GM19468 (cell line): ENCODE measurements around the gene XPO6.
"Not testable (repeated sequence)": the region's sequence is repeated elsewhere in the genome, so short reads cannot be mapped to it uniquely, and the experiment has no call there.

Experiments
- ATAC-seq: cut with Tn5 transposase; IDR thresholded peaks from one replicate; pipeline ENCODE4 v1.9.1; 2021; ENCODE audit warnings: mild to moderate bottlenecking, moderate library complexity, moderate number of reproducible peaks; ENCODE audit not compliant: unreplicated experiment; ENCODE audit errors: extremely low read depth

The XPO6 gene

DNA sequence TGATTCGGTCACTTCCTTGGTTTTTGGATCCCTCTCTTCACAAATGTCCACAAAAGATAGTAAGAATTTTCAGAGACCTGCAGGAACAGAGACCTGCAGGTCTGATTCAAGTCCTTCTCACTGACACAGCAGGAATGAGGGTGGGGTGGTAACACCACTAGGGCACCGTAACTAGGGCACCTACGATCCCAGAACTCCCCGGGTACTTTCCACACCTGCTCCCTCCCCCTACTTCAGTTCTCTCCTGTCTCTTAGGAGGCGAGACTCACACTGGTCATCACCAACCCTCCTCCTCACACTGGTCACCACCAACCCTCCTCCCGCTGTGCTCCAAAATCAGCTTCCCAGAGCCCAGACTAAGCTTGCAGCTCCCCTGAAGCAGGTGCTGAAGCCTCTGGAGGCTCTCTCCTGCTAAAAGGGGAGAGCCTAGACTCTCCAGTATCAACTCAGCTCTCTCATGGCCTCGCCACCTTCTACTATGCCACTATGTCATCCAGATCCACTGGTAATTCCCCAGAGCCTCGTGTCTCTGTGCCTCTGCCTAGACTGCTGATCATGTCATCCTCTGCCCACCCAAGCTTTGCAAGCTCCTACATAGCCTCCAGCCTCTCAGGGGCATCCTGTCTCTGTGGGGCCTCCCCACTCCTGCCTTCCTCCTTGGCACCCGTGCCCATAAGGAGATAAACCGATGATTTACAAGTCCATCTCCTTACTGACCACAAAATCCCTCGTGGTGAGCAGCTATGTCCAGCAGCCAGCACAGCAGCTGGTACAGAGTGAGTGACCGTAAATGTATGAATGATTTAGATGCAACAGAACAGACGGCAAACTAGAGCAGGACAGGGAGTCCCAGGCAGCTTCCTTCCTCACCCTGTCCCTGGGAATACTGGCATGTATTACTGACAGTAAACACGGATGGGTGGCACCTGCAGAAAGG is 84.8 kb downstream of the XPO6 start:
- ATAC-seq = no peak

DNA sequence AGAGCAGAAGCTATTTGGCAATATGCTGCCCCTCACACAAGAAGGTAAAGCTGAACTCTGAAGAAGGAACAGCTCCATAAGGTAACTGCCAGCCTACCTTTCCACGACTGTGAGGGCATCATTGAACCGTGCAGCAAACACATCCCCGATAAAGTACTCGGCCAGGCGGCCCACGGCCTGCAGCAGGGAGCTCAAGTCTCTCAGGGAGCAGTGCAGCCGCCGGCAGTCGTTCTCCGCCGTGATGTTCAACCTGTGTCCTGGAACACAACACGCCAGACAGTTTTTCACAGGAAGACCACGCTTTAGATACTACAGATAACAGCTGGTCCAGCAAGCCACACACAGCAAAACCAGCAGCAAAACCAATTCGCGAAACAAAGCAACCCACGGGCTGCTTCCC is 86.2 kb downstream of the XPO6 start:
- no peak for ATAC-seq

DNA sequence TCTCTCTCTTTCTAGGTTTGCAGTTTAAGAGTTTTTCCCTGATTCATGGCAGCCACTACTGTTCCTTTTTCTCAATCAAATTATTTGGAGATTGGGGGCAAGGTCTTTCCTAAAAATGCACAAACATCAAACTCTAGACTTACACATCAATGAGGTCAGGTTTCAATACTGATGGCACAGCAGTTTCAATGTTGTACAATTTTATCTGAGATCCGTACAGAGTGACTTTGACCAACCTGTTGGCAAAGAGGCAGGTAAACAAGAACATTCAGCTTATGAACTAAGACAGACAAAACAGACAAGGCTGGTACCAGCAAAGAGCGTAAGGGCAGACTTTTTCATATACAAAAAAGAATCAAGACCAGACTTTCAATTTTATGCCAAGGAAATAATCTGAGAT is 90.2 kb downstream of the XPO6 start:
- no peak for ATAC-seq

DNA sequence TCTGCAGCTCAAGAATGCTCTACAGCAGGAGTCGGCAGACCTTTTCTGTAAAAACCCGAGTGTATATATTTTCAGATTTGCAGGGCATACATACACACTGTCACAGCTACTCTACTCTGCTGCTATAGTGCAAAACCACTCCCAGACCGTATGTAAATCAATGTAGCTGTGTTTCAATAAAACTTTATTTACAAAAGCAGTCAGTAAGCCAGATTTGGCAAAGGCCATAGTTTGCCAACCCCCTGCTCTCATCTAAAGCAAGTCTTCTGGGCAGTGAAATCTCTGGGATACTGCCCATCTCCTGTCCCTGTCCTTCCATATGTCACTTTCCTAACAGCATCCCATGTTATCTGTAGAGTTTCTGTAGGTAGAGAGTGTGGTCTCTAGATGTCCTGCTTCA is 91.0 kb downstream of the XPO6 start:
- ATAC-seq = no peak

DNA sequence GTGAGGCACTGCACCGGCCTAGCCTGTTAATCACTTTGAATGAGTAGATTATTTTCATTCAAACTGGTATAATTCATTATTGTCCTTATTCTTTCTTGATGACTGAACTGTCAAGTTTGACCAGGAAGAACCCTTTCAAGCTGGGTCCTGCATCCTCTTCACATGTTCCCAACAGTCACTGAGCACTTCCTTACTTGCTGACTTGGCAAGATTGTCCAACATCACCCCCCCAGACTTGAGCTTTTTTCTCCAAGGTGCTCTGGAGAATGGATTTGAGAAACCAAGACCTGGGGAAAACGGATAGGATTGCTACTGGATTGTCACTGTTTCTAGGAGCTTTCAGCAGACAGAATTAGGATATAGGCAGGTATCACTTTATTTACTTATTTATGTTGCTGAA is 93.1 kb downstream of the XPO6 start:
- ATAC-seq = no peak

DNA sequence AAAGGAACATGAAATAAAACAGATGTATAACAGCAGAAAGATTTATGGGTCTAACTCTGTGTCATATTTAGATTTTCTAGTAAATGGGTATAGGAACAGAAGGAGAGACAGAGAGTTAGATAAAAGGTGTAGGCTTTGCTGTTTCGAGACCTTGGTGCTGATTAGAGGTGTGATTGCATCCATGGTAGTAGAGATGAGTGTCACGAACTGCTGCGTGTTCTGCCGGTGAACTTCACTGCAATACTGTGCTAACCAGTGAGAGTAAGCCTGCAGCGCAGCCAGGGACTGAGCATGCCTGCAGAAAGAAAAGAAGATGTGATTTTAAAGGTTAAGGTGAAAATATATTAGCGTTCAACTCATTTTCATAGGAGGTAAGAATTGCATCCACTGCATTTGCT is 94.6 kb downstream of the XPO6 start:
- ATAC-seq = no peak

DNA sequence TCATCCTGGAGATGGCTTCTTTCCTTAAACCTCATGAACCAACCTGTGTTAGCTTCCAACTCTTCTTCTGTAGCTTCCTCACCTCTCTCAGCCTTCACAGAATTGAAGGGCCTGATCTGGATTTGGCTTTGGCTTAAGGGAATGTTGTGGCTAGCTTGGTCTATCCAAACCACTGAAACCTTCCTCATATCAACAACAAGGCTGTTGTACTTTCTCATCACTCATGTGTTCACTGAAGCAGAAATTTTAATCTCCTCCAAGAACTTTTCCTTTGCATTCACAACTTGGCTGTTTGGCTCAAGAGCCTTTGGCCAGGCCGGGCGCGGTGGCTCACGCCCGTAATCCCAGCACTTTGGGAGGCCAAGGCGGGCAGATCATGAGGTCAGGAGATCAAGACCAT is 95.9 kb downstream of the XPO6 start:
- not testable (repeated sequence) for ATAC-seq

DNA sequence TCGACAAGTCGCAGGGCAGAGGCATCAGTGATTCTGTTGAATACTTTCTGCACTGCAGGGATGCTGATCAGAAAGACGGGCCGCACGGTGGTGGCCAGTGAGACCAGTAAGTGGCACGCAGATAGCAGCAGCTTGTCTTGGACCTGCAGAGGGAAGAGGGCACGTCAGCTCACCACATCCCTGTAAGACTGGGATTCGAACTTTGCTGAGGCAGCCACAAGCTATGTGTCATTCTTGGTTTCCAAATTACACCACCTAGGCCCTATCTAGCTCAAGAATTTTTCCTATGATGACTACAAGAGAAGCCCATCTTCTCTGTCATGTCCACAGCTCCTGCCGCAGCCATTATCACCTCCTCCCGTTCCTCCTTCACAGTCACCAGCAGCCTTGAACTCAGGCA is 98.9 kb downstream of the XPO6 start:
- no peak for ATAC-seq

DNA sequence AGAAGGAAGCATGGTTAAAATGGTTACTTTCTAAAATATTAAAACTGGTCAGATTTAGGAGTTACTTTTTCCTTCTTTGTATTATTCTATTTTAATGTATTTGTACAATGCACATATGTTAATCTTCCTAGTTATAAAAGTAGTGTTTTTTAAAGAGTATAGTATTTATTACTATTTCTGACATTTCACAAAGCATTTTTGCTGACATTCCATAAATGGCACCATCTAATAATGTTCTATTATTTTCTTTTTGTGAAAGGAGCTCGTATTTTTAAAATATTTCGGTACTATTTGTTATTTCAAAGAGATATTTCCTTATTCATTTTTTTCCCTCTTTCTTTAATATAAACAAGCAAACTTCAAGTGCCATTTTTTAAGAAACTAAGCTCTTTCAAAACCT is 100.8 kb downstream of the XPO6 start:
- no peak for ATAC-seq

DNA sequence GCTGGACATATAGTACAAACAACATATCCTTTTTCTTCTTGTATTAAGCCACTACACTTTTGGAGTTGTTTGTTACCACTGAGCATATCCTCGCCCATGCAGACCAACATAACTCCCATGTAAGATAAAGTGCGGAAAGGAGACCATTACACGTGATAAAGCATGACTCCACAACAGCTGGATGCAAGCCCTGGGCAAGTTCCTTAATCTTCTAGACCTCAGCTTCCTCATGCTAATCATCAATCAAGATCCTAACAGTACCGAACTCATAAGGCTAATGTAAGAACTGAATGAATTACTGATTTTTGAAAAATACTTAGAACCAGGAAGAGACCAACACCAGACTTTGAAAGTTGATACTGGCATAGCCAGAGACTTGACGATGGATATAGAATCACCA is 101.3 kb downstream of the XPO6 start:
- ATAC-seq = no peak

DNA sequence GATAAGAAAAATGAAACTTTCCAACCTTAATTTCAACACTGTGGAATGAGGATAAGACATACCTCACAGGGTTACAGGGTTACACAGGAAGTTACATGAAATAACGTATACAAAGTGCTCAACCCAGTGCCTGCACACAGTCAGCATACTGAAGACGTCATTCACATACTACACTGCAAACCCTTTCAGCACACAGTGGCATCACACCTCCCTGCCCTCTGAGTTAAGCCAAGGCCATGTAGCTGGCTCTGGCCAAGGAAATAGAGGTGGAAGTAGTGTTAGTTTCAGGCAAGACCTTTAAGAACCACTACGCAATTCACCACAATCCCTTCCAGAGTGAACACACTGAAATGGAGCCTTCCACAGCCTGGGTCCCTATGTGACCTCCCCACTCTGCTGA is 101.7 kb downstream of the XPO6 start:
- ATAC-seq = no peak

DNA sequence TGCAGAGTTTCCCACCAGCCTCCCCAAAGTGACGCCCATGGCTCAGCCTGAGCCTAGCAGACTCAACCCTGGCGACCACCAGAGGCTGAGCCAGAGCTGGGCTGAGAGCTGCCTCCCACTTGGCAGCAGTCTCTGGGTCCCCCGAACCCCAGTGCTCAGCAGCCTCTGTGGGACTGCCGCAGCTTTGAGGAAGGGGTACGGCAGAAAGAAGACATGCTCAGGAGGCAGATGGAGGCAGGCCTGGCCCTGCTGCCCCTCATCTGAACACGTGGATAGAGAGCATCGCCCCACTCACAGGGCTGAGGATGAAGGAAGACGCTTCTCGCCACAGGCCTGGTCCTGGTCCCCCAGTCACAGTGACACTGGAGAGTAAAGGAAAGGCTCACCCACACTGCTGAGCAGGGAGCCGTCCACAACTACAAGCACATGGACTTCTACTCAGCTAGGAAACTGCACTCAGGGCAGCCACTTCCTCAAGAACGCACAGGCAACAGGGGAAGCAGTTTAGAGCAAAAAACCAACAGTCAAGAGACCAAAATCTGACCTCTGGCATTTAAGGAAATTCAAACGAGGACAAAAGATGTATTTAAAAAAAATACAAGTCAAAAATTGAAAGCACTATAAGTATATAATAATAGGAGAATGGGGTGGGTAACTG is 103.0 kb downstream of the XPO6 start:
- ATAC-seq = no peak

DNA sequence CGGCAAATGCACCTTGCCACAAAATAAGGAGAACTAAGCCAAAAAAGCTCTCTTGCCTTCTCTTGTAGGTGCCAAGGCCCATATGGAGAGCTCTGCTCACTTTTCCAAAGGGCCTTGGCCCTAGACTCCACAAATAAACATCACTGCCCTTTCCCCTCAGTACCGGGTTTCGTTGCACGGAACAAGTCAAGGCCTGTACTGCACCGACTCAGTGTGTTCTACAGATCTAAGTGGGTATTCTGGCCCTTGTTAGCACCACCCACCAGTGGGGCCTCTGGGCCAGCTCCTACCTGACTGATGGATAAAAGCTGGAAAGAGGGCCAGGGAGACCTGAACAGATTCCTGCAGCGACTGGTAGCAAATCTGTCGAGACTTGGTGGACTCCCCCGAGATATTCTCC is 104.5 kb downstream of the XPO6 start:
- no peak for ATAC-seq

DNA sequence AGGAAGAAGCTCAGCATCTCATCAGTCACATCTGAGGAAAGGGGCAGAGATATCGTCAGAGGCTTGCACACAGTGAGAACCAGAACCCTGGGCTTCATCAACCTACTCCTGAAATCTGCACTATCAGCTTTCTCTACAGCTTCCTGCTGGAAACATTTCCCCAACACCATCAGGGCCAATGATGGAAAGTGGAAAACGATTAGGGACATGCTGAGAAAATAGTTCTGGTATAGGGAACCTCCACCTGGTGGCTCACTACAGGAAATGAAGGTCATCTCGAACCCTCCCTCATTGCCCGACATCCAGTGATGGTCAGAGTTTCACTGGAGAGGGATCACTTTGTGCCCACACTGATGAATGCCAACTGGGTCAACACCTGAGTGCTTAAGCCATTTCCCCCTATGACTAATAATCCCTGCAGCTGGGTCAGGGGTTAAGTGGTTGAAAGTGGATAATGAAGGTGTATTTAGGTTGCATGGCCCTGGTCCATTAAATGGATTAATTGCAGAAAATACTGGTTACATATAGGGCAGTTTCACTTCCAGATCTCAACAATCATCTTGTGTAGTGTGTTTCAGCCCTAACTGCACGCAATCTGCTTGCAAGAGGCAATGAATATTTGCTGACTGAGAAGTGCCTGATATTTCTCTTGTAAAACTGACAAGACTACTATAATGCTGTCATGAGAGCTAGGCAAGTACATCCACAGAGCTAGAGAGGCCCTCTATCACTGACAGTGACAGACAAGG is 105.1 kb downstream of the XPO6 start:
- no peak for ATAC-seq

DNA sequence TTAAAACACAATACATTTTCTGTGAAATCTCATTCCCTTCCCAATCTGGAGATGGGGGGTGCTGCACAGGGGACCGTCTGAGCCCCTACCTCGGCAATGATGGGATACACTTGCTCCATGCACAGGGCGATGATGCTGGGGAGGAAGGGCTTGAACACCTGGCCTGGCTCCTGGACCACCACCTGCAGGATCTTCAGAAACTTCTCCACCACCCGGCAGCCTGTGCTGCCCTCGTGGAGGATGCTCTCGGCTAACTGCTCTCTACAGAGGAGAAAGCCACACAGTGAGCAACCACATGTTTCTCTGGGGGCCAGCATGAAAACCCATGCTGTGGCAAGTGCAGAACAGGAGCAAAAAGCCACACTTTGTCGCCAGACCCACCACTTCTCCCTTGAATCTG is 105.8 kb downstream of the XPO6 start:
- no peak for ATAC-seq

DNA sequence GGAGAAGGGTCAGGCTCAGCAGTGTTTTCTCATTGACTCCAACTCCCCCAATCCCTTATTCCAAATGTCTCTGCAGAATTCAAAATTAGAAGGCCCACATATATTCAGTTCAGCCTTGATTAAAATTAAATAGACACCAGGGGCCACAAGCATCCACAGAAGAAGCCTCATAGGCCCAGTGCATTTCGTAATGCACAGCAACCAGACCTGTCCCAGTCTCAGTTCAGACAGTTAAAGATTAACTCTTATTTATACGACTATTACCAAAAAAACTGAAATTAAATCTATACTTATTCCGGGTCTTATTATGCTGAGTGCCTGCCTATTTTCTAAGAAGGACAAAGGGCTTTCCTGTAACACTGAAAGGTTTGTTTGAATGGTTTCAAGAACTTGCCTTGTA is 106.5 kb downstream of the XPO6 start:
- ATAC-seq = no peak

DNA sequence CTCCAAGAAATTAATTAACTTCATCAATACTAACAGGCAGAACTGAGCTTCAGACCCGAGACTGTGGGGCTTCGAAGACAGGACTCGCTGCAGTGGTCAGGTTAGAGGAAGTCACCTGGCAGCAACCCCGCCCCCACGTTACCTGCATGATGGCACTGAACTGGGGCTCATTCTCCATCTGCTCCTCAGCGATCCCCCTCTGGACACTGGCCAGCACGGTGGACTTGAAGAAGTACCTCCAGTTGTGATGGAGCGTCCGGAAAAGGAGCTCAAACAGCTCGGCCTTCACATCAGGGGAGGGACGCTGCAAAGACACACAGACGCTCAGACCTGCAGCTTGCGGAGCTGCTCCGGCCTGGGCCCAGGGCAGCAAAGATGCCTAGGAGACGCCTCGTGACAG is 107.4 kb downstream of the XPO6 start:
- no peak for ATAC-seq

DNA sequence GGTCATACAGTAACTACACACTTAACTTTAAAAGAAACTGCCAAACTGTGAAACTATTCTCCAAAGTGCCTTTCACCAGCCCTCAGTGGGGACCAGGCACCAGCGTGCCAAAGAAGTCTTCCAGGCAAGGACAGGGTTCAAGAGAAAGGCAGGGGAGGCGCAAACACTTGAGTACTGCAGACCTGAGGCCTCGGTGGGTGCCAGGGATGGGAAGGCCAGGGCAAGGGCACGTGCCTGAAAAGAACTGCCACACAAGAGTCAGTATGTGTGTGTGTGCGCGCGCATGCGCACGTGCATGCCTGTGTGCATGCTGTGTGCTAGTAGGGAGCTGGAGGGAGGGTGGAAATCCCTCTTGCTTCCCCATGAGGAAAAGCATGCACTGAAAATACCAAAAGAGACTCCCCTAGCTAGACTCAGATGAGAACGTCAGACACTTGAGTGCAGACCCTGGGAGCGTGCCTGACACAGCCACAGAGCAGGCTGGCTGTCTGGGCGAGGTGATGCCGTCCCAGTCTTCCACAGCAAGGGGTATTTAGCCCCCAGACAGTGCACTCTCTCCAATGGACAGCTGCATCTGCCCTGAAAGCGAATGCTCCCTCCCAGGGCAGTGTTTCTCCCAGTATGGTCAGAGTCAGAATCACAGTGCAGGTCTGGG is 108.1 kb downstream of the XPO6 start:
- ATAC-seq = no peak

DNA sequence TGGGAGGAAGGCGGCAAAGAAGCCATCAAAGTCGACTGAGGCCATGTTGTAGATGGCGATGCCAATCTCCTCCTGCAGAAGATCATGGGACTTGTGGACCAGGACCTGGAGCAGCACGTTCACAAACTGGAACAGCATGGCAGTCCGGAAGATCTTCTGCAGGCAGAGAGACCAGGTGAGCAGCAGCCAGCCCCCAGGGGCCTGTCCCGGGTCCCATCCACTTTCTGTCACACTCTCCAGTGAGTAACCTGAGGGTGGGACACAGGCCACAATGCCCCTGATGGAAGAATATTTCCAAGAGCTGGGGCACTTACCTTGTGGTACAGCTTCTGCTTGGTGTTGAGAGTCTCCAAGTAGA is 110.3 kb downstream of the XPO6 start:
- ATAC-seq = no peak

DNA sequence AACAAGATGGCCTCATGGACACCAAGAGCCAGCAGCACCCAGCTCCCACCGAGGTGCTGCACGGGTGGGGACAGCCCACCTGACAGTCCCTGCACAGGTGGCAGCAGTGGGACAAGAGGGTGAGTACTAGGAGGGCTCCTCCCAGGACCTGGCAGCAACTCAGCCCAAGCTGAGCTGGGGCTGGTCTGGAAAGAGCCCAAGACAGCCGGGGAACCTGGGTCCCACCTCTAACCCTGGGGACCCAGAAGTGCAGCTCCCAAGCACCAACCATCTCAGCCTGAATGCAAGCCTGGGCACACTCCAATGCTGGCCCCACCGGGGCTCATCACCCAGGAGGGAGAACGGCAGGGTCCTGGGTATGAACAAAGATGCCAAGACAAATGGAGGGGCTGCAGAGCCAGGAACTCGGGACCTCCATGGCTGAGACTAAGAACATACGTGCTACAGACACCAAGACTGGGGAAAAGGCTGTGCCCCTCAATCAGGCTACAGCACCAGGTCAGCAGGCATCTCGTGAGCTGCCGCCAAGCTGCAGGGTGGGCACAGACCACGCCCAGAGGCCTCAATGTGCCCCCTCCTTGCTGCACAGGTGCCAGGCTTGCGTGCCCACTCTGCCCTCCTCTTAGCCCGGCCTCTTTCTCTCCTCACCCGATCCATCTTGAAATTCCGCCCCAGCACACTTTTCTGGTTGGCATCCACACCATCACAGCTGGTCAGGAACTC is 110.8 kb downstream of the XPO6 start:
- ATAC-seq = no peak
